Right atrium auricular region (tissue), 2 donors: ENCODE measurements around the gene MAN1C1. TPM values are rescaled to one million over a fixed set of nuclear protein-coding genes. Genes with fewer than 3 reads are reported as not detected.
"Not testable (repeated sequence)": the region's sequence is repeated elsewhere in the genome, so short reads cannot be mapped to it uniquely, and the experiment has no call there.

Experiments
- DNase-seq: peaks from one replicate; pipeline ENCODE4 v3.0.0-alpha.2; 2019; ENCODE audit warnings: low spot score
- H3K27ac ChIP-seq, 2 donors: fragments of 200-600 bp; sonication (generic); 1 replicate in 1 of 2; 2 replicates in 1 of 2; pipeline ENCODE4 v1.5.1; 2016 to 2019
- H3K27me3 ChIP-seq, 2 donors: fragments of 200-600 bp; sonication (generic); one replicate each; pipeline versions ENCODE4 v1.5.1 to v1.6.0; 2017 to 2019
- H3K36me3 ChIP-seq: fragments of 200-600 bp; sonication (generic); one replicate; pipeline ENCODE4 v1.5.1; 2016
- H3K4me1 ChIP-seq, 2 donors: fragments of 200-600 bp; sonication (generic); one replicate each; pipeline versions ENCODE4 v1.5.1 to v1.6.0; 2017 to 2019
- H3K4me3 ChIP-seq, 2 donors: fragments of 200-600 bp; sonication (generic); 1 replicate in 1 of 2; 2 replicates in 1 of 2; pipeline ENCODE4 v1.5.1; 2017 to 2019; ENCODE audit warnings: mild to moderate bottlenecking in 1 of 2, moderate library complexity in 1 of 2
- H3K9me3 ChIP-seq, 2 donors: fragments of 200-600 bp; sonication (generic); one replicate each; pipeline ENCODE4 v1.5.1; 2019
- CTCF ChIP-seq, 2 donors: fragments of 200-600 bp; sonication (generic); IDR thresholded peaks; one replicate each; pipeline ENCODE4 v1.5.1; 2019; ENCODE audit warnings: antibody characterized with exemption in 2 of 2
- total RNA-seq, 2 donors: library from RNA; depleted of rRNA; stranded (reverse); fragments of >200 nt; gene quantifications; one replicate each; pipeline ENCODE4 v1.1.0, GENCODE V29; 2016

Gene MAN1C1
- total RNA-seq, 2 donors from 2014 or later: 9.4 to 13.6 TPM

- Histone ChIP-seq H3K9me3 (no peaks in the 10 kb centered on the region), H3K4me1 (peaks cover 0 to 12% of the 10 kb centered on the region in 2 donors), H3K27ac (no peak overlapping the region), H3K27me3 (no peaks in the 10 kb centered on the region), H3K36me3 (no peaks in the 10 kb centered on the region), H3K4me3 (no peak overlapping the region)
- TF ChIP-seq CTCF (IDR thresholded peaks at IDR 0.05): peak in 1 of 2 donors; percentile 40
- DNase-seq: peak; percentile 70
Measured at GRCh38 chr1:25590096-25590824, 26.3 kb upstream of the MAN1C1 start.

- H3K27ac ChIP-seq: no peak overlapping the region
- TF ChIP-seq CTCF (IDR thresholded peaks at IDR 0.05): no peak
- H3K4me1 ChIP-seq: peaks cover 0 to 12% of the 10 kb centered on the region in 2 donors
- H3K27me3 ChIP-seq: no peaks in the 10 kb centered on the region
- DNase-seq: no peak
- no peaks in the 10 kb centered on the region for H3K9me3 ChIP-seq
- H3K4me3 ChIP-seq: no peak overlapping the region
- H3K36me3 ChIP-seq: no peaks in the 10 kb centered on the region
Measured at GRCh38 chr1:25593861-25594260, 22.7 kb upstream of the MAN1C1 start.

GRCh38 chr1:25594971-25595370, 21.6 kb upstream of the MAN1C1 start:
- Histone ChIP-seq H3K4me3 (no peak overlapping the region), H3K27me3 (no peaks in the 10 kb centered on the region), H3K4me1 (peaks cover 0 to 7% of the 10 kb centered on the region in 2 donors), H3K27ac (no peak overlapping the region), H3K9me3 (no peaks in the 10 kb centered on the region), H3K36me3 (no peaks in the 10 kb centered on the region)
- no peak for TF ChIP-seq CTCF (IDR thresholded peaks at IDR 0.05)
- DNase-seq: no peak

- not testable (repeated sequence) for H3K27ac ChIP-seq, DNase-seq, H3K4me1 ChIP-seq, H3K36me3 ChIP-seq, H3K4me3 ChIP-seq, H3K9me3 ChIP-seq, H3K27me3 ChIP-seq
Measured at GRCh38 chr1:25596641-25597040, 19.9 kb upstream of the MAN1C1 start.

- Histone ChIP-seq H3K4me3 (no peak overlapping the region), H3K9me3 (no peaks in the 10 kb centered on the region), H3K36me3 (no peaks in the 10 kb centered on the region), H3K4me1 (no peaks in the 10 kb centered on the region), H3K27ac (no peak overlapping the region), H3K27me3 (no peaks in the 10 kb centered on the region)
- TF ChIP-seq CTCF (IDR thresholded peaks at IDR 0.05): no peak
- no peak for DNase-seq
Measured at GRCh38 chr1:25598879-25599278, 17.7 kb upstream of the MAN1C1 start.

GRCh38 chr1:25599969-25600610, 16.5 kb upstream of the MAN1C1 start:
- Histone ChIP-seq H3K9me3 (no peaks in the 10 kb centered on the region), H3K4me3 (no peak overlapping the region), H3K27me3 (no peaks in the 10 kb centered on the region), H3K36me3 (no peaks in the 10 kb centered on the region), H3K27ac (no peak overlapping the region), H3K4me1 (no peaks in the 10 kb centered on the region)
- no peak for DNase-seq
- TF ChIP-seq CTCF (IDR thresholded peaks at IDR 0.05): no peak

GRCh38 chr1:25600971-25601699, 15.5 kb upstream of the MAN1C1 start:
- H3K9me3 ChIP-seq, H3K27ac ChIP-seq, H3K4me1 ChIP-seq, H3K36me3 ChIP-seq, H3K4me3 ChIP-seq, H3K27me3 ChIP-seq, DNase-seq: not testable (repeated sequence)

- H3K9me3 ChIP-seq, H3K27ac ChIP-seq, H3K4me3 ChIP-seq, H3K4me1 ChIP-seq, H3K27me3 ChIP-seq, H3K36me3 ChIP-seq, DNase-seq: not testable (repeated sequence)
Measured at GRCh38 chr1:25603779-25604538, 12.6 kb upstream of the MAN1C1 start.
